HG03064 (cell line): ENCODE results near the gene MTTP.
"Not testable (repeated sequence)": the region's sequence is repeated elsewhere in the genome, so short reads cannot be mapped to it uniquely, and the experiment has no call there.

Experiments
- ATAC-seq: cut with Tn5 transposase; IDR thresholded peaks from one replicate; pipeline ENCODE4 v1.9.1; 2021; ENCODE audit warnings: low read depth; ENCODE audit not compliant: unreplicated experiment

MTTP gene

DNA sequence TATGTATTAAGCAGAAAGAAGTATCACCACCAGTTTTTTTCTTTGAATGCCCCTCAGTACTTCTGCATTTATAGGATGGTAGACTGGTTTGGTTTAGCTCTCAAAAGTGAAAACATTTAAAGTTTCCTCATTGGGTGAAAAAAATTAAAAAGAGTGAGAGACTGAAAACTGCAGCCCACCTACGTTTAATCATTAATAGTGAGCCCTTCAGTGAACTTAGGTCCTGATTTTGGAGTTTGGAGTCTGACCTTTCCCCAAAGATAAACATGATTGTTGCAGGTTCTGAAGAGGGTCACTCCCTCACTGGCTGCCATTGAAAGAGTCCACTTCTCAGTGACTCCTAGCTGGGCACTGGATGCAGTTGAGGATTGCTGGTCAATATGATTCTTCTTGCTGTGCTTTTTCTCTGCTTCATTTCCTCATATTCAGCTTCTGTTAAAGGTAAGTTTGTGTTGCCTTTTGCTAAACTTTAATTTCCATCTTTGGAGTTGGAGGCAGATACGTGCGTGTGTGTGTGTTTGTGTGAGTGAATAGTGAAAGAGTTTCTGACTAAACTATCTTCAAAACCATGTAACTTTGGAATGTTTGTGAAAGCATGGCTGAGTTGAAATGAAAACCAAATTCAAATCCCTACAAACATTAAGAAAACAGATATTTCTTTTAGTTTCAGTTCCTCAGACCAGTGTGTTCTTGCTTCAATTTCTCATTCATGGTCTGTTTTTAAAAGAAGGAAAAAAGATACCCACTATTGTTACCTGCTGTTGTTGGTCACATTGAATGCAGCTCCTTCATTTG, at the start of gene MTTP:
Gene MTTP, plus strand, starts transcription at position 295 of the 795 bp plus-strand sequence. Its CDS starts 86 bp downstream, at position 381.
- no peak for ATAC-seq

DNA sequence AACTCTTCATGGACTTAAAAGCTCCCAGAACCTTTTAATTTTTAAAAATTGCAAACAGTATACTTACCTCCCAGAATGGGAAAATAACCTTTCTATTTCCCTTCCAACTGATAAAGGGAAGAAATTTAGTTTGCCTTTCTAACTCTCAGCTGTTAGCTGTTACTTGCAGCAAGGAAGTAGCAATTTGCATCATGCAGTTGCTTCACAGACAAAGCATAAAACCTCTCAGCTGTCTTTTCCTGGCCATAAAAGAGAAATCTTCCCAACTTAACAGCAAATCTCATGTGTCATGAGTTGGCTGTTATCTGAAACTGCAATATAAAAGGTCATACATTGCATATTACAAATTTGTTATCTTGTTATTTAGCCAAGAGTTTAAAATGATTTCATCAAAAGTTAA, 45.4 kb upstream of the MTTP start:
- ATAC-seq, result no peak

DNA sequence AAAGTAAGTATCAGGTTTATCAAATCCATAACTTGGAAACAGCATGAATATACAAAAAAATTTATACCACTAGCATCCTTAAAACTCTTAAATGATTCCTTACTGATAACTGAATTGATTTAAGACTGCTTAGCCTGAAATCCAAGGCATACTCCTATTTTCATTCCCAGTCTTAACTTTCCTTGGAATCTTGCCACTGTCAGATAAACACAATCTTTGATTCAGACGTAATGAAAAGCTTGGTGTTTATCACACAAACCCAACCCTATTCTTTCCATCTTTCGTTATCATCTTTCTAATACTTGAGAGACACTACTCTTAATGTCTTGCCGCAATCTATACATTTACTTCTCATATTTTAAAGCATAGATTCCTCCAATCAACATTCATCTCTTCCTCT, 44.7 kb upstream of the MTTP start:
- ATAC-seq, result no peak

DNA sequence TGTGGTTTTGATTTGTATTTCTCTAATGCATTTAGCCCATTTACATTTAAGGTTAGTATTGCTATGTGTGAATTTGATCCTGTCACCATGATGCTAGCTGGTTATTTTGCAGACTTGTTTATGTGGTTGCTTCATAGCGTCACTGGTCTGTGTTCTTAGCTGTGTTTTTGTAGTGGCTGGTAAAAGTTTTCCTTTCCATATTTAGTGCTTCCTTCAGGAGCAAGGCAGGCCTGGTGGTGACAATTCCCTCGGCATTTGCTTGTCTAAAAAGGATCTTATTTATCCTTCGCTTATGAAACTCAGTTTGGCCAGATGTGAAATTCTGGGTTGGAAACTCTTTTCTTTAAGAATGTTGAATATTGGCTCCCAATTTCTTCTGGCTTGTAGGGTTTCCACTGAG, 39.9 kb upstream of the MTTP start:
- ATAC-seq, result not testable (repeated sequence)

DNA sequence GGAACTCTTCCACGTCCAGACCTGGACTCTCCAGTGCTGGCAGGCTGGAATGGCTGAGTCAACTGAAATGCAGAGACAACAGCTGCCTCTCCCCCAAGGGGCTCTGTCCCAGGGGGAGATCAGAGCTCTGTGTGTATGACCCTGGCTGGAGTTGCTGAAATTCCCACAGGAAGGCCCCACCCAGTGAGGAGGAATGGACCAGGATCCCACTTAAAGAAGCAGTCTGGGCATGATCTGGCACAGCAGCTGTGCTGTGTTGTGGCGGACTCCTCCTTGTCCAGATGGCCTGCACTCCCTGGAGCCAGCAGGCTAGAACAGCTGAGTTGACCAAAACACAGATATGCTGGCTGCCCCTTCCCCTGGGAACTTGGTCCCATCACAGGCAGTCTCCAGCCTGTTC, 38.4 kb upstream of the MTTP start:
- no peak for ATAC-seq

DNA sequence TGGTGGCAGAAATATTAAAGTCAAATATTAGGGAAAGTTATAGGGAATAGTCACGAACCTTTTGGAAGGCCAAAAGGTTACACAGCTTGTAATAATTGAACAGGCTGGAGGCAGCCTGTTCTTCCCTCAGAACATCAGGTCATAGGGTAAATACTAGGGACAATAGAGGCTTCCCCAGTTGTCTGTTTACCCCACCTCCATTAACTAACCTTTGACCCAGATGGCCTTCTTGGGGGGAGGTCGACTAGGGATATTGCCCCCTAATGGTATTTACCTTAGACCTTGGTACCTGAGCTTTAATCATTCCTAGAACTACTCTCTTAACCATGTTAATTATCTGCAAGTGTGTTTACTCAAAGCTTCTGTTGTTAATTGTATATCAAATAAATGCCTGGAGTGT, 37.8 kb upstream of the MTTP start:
- ATAC-seq, result no peak

DNA sequence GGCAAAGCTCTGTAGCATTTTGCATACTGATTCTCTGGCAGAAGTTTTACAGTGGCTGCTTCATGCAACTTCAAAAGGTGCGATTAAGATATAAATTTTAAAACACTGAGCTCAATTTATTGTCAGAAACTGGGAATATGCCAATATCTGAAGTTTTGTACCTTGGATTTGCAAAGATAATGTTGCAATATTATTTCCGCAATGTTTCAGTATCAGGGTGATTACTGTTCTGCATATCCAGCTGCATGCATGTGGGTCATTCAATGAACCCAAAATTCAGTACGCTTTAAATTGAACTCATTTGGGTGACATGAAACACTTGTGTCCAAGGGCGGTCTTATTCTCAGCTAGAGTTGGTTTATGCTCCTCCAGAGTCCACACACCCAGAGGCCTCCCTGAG, 37.0 kb upstream of the MTTP start:
- no peak for ATAC-seq

DNA sequence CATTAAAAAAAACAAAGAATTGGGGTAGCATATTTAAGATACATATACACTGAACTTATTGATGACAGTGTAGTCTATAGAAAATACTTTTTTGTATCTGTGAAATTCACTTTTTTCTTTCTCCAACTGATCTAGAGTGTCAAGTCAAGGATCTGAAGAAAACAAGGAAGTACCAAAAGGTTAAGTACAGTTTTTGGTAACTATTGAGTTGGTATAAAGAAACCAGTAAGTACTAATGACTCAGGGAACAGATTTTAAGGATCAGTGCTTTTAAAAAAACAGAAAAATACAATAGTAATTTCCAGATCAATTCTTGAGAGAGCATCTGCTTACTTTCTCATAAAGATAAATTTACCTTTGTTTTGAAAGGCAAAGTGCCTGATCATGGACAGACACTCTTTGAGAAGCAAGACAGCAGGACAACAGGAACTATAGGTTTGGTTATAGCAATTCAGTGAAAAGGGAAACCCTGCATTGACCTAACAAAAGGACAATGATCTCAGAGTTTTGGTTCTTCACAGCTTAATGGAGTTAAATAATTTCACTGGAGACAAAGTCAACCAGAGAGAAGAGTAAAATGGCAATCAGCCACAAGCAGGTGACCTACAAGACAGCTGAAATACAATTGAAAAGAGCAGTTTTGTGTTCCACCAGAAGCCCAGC, 34.2 kb upstream of the MTTP start:
- no peak for ATAC-seq

DNA sequence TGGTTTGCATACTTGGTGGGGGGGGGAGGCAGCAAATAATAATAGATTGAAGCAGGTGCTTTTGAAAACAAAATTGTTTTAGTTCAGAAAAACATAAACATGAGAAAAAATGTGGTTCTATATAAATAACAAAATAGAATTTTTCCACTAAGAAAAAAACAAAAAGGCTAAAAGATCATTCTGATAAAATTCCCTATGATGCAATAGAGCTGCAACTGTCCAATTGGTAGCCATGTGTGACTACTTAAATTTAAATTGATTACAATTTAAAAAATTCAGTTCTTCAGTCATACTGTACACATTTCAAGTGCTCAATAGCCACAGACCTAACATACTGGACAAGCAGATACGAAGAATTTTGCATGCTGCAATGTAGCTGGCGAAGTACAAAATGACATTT, 21.8 kb upstream of the MTTP start:
- no peak for ATAC-seq

DNA sequence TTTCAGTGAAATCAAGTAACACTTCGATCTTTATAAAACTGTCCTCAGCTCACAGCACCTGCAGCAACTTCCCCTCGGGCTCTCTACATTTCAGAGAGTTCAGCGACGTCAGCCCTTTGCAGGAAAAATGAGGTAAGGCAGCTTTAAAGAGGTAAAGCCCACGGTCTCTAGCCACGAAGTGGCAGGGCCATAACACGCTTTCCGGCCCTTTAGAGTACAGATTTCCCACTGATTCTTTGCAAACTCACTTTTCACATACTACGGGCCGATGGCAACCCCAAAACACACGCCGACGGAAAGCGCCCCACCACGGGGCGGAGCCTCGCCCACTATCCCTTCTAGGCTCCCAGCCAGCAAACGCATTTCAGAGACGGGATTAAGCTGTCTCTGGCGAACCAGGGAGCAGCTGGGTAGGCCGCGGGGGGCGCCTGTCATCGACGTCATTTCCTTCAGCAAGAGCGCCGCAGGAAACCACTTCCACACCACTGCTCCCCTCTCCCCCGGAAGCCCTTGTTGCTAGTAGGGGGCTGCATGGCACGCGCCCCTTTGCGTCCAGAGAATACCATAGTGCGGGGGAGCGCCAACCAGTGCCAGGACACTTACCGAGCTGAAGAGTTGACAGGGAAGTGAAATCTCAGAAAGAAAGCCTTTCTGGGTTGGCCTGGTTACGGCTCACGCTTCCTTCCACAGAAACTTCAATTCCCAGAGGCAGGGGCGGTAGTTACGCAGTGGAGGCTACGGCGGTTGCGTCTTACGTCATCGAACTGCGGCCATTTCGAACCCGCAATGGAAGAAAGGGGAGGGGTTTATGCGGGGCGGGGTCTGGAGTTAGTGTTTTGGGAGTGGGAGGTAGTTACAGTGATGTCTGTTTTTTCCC, 11.1 kb upstream of the MTTP start, which contains the start of gene TRMT10A:
Gene TRMT10A, minus strand, starts transcription at position 730 of the 877 bp plus-strand sequence. CDS start 4,701 bp downstream, outside the sequence.
- ATAC-seq, result peak; percentile 98

DNA sequence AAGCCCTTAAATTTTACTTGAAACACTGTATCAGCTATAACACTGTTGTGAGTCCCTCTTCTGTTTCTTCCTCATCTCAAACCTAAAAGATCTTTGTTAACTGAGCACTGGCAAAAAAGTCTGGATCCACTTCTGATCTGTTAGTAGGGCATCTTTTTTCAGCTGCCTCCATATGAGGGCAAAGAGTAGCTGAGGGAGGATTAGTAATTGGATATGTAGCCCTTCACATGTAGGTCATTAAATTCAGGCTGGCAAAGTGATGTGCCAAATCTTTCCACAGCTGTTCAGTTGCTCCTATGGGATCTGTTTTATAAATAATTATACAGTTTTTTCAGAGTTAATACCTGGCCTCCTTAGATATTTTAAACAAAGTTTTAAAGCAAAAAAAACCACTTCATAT, 9.7 kb upstream of the MTTP start:
- ATAC-seq, result no peak

DNA sequence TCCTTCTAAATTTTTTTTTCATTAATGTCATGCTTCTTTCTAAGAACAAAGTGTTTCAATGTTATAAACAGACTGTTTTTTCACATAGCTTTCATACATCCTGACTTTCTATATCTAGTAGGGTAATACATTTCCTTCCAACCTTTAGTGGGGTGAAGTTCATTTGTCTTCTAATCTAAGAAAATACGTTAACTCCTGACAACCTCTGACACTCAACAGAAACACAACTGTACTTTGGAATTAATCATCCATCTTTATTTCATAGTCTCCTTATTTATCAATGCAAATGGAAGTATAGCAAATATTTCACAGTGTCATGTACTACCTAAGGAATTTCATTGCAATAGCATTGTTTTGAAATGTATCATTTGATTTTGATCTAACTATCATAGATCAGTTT, 2.7 kb upstream of the MTTP start:
- ATAC-seq, result no peak

DNA sequence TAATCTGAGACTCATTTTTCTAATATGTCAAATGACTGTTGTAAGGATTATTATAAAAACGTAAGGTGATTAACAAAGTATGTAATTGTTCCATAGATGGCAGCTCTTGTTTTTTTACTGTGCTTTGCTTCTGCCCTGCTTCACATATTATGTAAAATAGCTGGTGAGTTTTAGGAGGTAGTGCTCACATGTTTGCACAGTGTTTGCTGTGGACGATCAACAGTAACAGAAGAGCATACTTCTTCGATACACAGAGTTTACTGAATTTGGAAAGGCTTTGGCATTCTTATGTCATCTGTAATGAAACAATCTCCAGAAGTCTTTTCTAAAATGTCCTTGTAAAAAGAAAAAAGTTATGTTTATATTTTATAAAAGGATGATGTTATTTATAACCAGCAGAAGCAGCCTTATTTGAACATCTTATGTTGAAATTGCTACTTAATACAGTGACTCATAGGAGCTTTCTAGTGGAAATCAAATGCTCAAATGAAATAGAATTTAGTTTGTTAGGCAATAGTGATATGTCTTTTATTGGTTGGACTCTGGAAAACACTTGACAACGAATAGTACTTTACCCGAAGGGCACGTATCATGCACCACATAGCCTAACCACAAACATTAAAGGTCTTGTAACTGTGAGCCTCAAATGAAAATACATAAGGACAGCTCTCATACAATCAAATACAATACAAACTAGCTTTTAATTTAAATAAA, 1.9 kb upstream of the MTTP start:
- ATAC-seq, result no peak

DNA sequence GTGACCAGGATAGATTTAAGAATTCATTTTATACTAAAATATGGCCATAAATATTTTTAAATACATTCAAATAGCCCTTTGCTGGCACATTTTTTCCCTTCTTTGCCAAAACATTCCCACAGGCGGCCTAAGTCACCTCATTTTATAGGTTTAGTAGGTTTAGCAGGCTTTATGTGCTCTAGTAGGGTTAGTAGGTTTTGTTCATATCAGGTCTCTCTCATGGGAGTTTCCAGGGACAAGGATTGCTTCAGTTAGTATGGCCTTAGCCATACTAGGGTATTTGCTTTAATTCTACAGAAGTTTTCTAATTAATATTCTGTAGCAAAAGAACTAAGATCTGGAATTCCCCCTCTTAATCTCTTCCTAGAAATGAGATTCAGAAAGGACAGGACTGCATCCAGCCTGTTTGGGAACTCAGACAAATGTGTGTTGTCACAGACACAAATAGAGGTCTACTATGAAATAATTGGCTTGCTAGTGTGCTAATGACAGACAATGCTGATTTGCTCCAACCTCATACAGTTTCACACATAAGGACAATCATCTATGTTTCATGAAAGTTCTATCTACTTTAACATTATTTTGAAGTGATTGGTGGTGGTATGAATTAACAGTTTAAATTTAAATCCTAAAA, 772 bp upstream of the MTTP start:
- ATAC-seq, result no peak

DNA sequence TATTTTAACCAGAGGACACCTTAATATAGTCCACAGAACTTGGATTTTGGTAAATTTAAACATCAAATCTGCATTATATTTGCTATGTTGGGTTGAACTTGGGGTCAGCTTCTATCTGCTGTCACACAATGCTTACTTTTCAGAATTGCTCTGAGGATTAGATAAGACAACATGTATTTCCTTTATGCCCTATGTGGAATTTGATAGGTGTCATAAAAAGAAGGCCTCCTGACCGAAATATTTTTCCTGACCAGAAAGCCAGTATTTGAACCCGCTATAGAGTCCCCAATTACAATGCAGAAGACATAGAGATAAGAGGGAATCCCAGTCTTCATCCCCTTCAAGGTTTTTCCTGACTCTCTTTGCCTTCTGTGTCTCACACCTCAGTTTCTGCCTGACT, 4.1 kb downstream of the MTTP start:
- no peak for ATAC-seq

DNA sequence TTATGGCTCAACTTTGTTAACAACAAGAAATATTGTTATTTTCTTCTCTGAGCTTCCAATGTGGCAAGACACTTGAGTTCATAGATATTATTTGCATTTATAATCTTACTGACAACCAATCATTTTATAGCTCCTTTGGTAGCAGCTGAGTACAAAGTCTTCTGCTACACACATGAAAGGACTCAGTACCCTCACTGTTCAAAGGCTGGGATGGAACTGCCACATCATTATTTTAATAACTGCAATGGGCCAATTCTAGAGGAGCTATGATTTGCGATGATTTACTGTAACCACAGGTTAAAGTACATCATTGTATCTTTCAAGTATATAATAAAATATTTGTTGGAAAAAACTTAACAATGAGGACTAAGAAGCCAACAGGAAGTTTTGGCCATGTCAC, 10.9 kb downstream of the MTTP start:
- ATAC-seq, result no peak

DNA sequence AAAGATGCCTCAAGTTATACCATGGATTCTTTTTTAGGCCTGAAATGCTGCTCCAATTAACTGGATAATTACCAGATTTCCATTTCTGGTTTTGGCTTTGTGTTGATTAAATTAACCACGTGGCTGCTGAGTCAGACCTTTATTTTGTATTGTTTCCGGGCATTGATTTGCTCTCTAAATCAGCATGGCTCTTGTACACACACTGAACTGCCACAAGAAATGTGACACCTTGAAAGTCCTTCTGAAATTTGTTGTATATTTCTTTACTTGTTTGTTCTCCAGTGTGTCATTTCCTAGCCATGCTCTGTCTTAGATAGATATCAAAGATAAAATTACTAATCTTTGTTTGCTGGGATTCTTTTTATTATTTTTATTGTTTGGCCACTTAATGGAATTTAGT, 11.7 kb downstream of the MTTP start:
- no peak for ATAC-seq

DNA sequence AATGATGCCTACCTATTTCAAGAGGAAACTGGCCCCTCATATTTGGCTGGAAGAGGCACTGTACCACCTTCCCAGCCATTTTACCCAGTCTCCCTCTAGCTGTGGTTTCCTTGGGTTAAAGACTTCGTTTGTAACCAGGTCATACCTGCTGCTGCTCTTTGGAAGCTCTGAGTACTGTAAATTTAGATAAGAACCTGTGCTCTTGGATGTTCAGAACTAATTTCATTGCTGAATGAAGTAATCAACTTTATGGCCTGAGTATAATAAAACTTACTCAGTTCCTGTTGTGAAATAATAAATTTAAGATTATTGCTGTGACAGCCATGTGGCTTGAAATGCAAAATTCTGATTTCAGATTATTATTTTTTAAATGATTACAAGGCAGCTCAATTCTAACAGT, 12.2 kb downstream of the MTTP start:
- ATAC-seq, result no peak

DNA sequence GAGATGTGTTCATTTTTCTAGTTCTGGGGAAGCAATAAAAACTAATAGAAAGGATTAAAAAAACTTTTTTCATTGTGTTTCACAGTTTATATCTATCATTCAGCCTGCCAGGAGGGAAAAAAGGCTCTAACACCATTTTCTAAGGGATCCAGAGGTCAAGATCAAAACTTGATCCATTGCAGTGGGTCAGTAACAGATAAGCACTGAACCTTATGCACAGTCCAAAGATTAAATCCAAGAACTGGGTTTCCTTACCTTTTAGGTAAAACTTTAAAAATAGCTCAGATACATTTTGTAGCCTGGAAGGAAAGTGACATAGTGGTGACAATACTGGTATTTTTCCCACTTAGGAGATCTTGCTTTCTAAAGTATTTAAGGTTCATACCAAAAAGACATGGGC, 12.7 kb downstream of the MTTP start:
- ATAC-seq, result no peak

DNA sequence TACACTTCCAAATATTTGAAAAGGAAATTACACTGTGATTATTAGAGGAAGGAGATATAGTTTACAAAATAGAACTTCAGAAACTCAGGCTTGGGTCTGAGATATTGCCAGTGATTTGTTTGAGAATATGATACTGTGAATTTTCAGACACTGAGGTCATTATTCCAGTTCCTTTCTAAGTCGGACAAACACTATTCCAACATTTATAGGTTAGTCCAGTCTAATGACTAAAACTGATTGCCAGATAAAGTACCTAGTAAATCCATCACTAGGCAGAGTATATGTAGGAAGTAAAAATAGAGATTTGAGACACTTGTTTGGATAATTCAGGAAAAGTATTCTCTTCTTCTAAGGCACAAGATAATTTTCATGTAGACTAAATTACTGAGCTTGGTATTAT, 13.2 kb downstream of the MTTP start:
- no peak for ATAC-seq
